Sigmoid colon (tissue), 3 donors: ENCODE data around the gene DLGAP3.

ENCODE experiments used
- CTCF ChIP-seq, 4 experiments: fragments of 450-650 bp in 3 of 4; fragments of 200-600 bp in 1 of 4; IDR thresholded peaks; one replicate each; pipeline ENCODE4 v1.5.1; 2016 to 2019; ENCODE audit warnings: antibody characterized with exemption in 4 of 4, mild to moderate bottlenecking in 3 of 4, moderate library complexity in 2 of 4
- POLR2A ChIP-seq, 2 donors: fragments of 450-650 bp; IDR thresholded peaks; one replicate each; pipeline ENCODE4 v1.6.1; 2016; ENCODE audit warnings: antibody characterized with exemption in 2 of 2, mild to moderate bottlenecking in 2 of 2, moderate library complexity in 2 of 2

- TF ChIP-seq POLR2A (IDR thresholded peaks at IDR 0.05): no peak
- TF ChIP-seq CTCF (IDR thresholded peaks at IDR 0.05): no peak
Measured at GRCh38 chr1:34884961-34885360, 44.5 kb downstream of the DLGAP3 start.
